ENCODE measurements around the gene PSD. TPM values are rescaled to one million over a fixed set of nuclear protein-coding genes. Genes with fewer than 3 reads are reported as not detected.
A peak's percentile ranks its signal among the peaks of the same experiment; 100 is the strongest.
"Not testable (repeated sequence)": the region's sequence is repeated elsewhere in the genome, so short reads cannot be mapped to it uniquely, and the experiment has no call there.

Gene PSD
- 10 to 100 TPM in 3 of 4 donors, 1 to 10 TPM in 1; 7.8 to 14.6 (median 12.8) TPM for polyA plus RNA-seq (ENCODE audit: insufficient read length in 4 of 4)

DNA sequence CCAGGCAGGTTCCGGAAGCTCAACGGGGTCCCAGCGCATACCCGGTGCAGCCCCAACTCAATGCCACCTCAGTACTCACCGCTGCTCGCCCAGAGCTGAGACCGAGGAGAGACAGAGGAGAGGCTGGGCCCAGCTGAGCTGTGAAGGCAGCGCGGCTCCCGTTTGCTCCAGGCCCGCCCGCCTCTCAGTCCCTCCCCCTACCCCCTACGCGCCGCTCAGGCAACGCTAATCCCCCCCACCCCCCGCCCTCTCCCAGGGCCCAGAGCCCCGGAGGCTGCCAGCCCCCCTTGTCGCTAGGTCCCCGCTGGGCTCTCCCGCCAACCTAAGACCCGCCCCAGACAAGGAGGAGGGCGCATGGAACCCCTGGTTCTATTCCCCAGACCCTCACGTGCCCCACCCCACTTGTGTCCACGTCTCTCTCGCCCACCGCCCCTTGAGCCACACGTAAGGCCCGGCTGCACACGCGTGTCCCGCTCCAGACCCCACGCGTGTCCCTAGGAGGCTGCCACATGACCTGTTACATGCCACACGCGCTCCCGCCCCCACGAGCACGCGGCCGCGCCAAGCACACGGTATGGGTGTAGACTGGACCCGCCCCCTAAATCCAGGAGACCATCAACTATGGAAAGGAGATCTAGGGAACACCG, at the start of gene PSD:
Gene PSD, minus strand, starts transcription at position 164 of the 647 bp plus-strand sequence. CDS start 1,747 bp downstream, outside the sequence.
- DNase-seq (ENCODE audit: low read depth in 4 of 4, low spot score in 2 of 4): no peak

DNA sequence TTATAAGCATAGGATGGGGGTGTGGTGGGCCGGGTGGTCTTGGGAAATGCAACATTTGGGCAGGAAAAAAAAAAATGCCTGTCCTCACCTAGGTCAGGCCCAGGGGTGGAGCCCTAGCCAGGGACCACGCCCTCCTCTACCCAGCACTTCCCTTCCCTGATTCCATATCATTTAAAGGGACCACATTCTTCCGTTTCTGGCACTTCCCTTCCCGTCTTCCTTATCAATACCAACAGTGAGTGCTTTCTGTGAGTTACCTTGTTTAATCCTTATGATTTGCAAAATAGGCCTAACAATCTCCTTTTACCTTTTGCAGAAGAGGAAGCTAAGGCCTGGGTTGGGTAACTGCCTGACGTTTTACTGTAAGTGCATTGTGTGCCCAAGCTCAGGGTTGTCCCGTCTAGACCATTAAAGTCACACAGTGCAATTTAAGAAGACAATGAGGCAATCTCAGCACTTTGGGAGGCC, 49.4 kb upstream of the PSD start:
- no peak for DNase-seq (ENCODE audit: low read depth in 4 of 4, low spot score in 2 of 4)

GRCh38 chr10:102467318-102467717, 48.7 kb upstream of the PSD start:
- DNase-seq (ENCODE audit: low read depth in 4 of 4, low spot score in 2 of 4): no peak

DNA sequence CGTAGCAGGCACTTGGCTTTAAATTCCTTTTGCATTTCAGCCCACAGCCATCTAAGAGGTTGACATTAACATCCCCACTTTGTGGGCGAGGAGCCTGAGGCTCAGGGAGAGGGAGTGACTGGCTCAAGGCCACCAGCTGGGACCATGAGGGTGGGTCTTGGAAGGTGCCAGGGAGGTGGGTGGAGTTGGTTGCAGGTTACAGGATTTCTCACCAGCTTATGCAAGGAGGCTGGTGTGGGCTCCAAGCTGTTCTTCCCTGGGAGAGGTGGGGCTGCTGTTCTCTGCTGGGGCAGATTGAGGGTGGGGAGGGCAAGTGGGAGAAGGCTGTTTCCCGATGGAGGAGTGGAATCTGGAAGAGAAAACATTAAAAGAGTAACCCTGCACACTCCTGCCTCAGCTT, 46.9 kb upstream of the PSD start:
- DNase-seq (ENCODE audit: low read depth in 4 of 4, low spot score in 2 of 4): no peak

- DNase-seq (ENCODE audit: low read depth in 4 of 4, low spot score in 2 of 4): no peak
Observed at GRCh38 chr10:102463983-102464382, 45.4 kb upstream of the PSD start.

GRCh38 chr10:102462512-102463054, 44.0 kb upstream of the PSD start:
- no peak for DNase-seq (ENCODE audit: low read depth in 4 of 4, low spot score in 2 of 4)

DNA sequence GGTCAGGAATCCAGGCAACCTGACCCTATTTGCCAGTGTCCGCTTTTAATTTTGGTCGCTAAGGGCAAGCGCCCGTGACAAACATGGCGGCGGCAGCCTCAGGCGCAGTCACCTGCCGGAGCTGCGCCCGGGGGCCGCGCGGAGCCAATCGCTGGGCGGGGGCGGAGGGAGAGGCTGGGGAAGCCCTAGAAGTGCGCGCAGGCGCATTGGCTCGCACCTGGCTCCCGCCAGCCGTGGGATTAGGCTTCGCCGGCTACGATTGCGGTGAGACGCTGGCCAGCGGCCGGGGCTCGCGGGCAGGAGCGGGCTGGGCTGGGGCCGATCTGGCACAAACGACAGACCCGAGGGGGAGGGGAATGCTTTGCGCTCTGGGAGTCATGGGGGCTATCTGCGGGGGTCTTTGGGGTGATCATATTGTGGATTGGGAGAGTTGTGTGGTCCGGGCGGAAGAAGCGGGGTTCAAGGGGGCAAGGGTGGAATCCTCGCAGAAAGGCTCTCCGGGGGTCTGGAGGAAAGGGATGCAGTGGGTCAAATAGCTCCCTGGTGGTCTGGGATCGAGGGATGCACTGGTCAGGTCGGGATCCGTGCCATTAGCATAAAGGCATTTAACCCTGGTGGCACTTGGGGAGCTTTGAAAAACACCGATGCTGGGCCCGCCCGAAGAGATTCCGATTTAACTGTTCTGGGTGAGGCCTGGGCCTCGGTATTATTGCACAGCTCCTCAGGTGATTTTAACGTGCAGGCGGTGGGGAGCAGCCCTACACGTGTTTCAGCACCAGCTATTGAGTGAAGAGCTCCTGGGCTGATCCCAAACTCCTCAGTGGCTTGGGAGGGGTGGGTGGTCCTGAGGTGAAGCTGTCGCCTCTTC, 42.8 kb upstream of the PSD start:
- DNase-seq (ENCODE audit: low read depth in 4 of 4, low spot score in 2 of 4): peak; percentile 68 to 85 (median 74)

- peak in 1 of 4 donors; percentile 39 for DNase-seq (ENCODE audit: low read depth in 4 of 4, low spot score in 2 of 4)
Observed at GRCh38 chr10:102460836-102461186, 42.2 kb upstream of the PSD start.

- no peak for DNase-seq (ENCODE audit: low read depth in 4 of 4, low spot score in 2 of 4)
Observed at GRCh38 chr10:102458656-102459055, 40.1 kb upstream of the PSD start.

DNA sequence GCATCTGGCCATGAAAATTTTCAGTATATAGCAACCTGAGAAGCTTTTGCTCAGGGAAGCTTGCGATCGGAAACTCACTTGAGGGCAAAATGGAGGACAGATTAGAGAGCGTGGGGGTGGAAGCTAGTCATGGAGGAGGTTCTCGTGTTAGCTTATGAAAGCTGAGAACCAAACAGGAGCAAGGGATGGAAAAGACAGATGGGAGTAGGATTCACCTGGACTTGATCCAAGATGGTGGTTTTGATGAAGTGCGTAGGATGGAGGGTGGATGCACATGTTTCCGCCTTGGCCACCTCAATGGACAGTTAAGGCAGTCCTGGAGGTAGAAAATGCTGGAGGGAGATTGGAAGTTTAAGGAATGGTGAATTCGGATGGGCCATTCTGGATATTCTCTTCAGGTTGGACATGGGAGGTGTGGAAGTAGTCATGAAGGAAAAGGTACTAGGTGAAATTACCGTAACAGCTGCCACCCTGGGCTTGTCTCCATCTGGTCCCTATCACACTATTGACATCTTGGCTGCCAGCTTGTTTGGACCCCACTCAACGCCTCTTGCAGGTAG, 39.1 kb upstream of the PSD start:
- no peak for DNase-seq (ENCODE audit: low read depth in 4 of 4, low spot score in 2 of 4)

- no peak for DNase-seq (ENCODE audit: low read depth in 4 of 4, low spot score in 2 of 4)
Observed at GRCh38 chr10:102455893-102456471, 37.4 kb upstream of the PSD start.

GRCh38 chr10:102454662-102455487, 36.3 kb upstream of the PSD start:
- not testable (repeated sequence) for DNase-seq (ENCODE audit: low read depth in 4 of 4, low spot score in 2 of 4)

- DNase-seq (ENCODE audit: low read depth in 4 of 4, low spot score in 2 of 4): no peak
Observed at GRCh38 chr10:102453502-102453901, 34.9 kb upstream of the PSD start.

DNA sequence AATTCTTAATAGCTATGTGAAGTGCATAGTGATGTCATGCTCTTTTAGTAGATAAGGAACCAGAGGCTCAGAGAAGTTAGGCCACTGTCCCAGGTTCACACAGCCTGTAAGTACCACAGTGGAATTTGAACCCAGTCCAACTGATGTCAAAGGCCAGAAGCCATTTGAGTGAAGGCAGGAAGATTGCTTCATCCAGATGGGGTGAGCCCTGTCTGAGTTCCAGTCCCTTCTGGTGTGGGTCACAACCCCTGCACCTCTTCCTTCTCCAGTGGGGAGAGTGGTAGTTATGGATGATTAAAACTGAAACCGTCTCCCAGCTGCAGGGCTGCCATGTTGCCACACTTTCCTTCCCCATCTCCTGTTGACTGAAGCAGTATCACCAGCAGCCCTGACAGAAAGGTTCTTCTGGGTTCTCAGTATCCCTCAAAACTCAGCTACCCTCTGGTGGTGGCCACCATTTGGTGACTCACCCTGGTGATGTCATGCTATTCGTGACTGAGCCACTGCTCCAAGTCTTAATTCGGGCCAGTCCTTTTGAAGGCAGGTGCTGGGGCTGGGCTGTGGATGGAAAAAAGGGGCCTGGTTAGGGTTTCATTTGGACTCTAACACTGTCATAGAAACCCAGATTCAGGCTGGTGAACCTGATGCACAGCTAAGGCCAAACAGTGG, 34.2 kb upstream of the PSD start:
- no peak for DNase-seq (ENCODE audit: low read depth in 4 of 4, low spot score in 2 of 4)

- DNase-seq (ENCODE audit: low read depth in 4 of 4, low spot score in 2 of 4): no peak
Observed at GRCh38 chr10:102451105-102451969, 32.8 kb upstream of the PSD start, which contains the start of gene C10orf95. Gene C10orf95, minus strand, starts transcription at chr10:102451543. Its CDS starts 450 bp downstream, at chr10:102451093.

GRCh38 chr10:102450374-102451104, 32.0 kb upstream of the PSD start:
- peak in 1 of 4 donors; percentile 62 for DNase-seq (ENCODE audit: low read depth in 4 of 4, low spot score in 2 of 4)

- DNase-seq (ENCODE audit: low read depth in 4 of 4, low spot score in 2 of 4): no peak
Observed at GRCh38 chr10:102450124-102450373, 31.5 kb upstream of the PSD start.

Data from left renal cortex interstitium (tissue), 4 donors.